Uterus (tissue), 4 donors: Measurements from ENCODE around the gene SERPINB2. TPM values are rescaled to one million over a fixed set of nuclear protein-coding genes. Genes with fewer than 3 reads are reported as not detected.

Experiments
- DNase-seq, 2 donors: peaks; one replicate each; pipeline ENCODE4 v3.0.0-alpha.2; 2019 to 2020
- H3K27ac ChIP-seq, 2 donors: fragments of 200-600 bp; sonication (generic); 1 replicate in 1 of 2; 2 replicates in 1 of 2; pipeline ENCODE4 v1.5.1; 2016 to 2018
- H3K27me3 ChIP-seq, 2 donors: fragments of 200-600 bp; sonication (generic); one replicate each; pipeline ENCODE4 v1.5.1; 2018 to 2019; ENCODE audit warnings: control low read depth in 1 of 2
- H3K36me3 ChIP-seq, 2 donors: fragments of 200-600 bp; sonication (generic); one replicate each; pipeline ENCODE4 v1.5.1; 2019; ENCODE audit warnings: control low read depth in 1 of 2
- H3K4me1 ChIP-seq, 2 donors: fragments of 200-600 bp; sonication (generic); one replicate each; pipeline ENCODE4 v1.5.1; 2018 to 2019; ENCODE audit warnings: control low read depth in 1 of 2
- H3K4me3 ChIP-seq, 2 donors: fragments of 200-600 bp; sonication (generic); 1 replicate in 1 of 2; 2 replicates in 1 of 2; pipeline ENCODE4 v1.5.1; 2018 to 2019; ENCODE audit warnings: mild to moderate bottlenecking in 1 of 2
- H3K9me3 ChIP-seq, 2 donors: fragments of 200-600 bp; sonication (generic); one replicate each; pipeline ENCODE4 v1.5.1; 2019; ENCODE audit warnings: control low read depth in 1 of 2
- POLR2A ChIP-seq, 2 donors: fragments of 450-650 bp; IDR thresholded peaks; one replicate each; pipeline ENCODE4 v1.6.1; 2016; ENCODE audit warnings: antibody characterized with exemption in 2 of 2, mild to moderate bottlenecking in 1 of 2, moderate library complexity in 1 of 2
- intact Hi-C: fragments of 100-400 bp; cut with DNase I; formaldehyde crosslinking; loops from one replicate; pipeline ENCODE4 v1.15.1; 2023; ENCODE audit warnings: low total_unique reads
- total RNA-seq, 4 donors: library from RNA; depleted of rRNA in 3 of 4; stranded (reverse); fragments of >200 nt in 3 of 4; gene quantifications; one replicate each; pipeline versions ENCODE4 v1.1.0 to v1.2.4, GENCODE V29; 2014 to 2023
- TF ChIP-seq, protein P1 (sequence below), 4 experiments: fragments of 200-600 bp in 2 of 4; fragments of 450-650 bp in 2 of 4; sonication (generic) in 2 of 4; IDR thresholded peaks; one replicate each; pipeline ENCODE4 v1.5.1; 2016 to 2019; ENCODE audit warnings: antibody characterized with exemption in 4 of 4, mild to moderate bottlenecking in 2 of 4, moderate library complexity in 1 of 4
- donor health status: DM: yes; HTN: yes; CAD: no.

SERPINB2 gene
- total RNA-seq, 4 donors from 2014 or later = 0.55 to 8.2 TPM; not detected in 2

GRCh38 chr18:63903851-63904570 lies 16.5 kb downstream of the SERPINB2 start:
- Histone ChIP-seq H3K27ac (no peak overlapping the region), H3K4me3 (no peak overlapping the region), H3K27me3 (no peaks in the 10 kb centered on the region), H3K4me1 (no peaks in the 10 kb centered on the region), H3K9me3 (no peaks in the 10 kb centered on the region), H3K36me3 (no peaks in the 10 kb centered on the region)
- intact Hi-C loops = no loop called here
- TF ChIP-seq, protein P1, sequence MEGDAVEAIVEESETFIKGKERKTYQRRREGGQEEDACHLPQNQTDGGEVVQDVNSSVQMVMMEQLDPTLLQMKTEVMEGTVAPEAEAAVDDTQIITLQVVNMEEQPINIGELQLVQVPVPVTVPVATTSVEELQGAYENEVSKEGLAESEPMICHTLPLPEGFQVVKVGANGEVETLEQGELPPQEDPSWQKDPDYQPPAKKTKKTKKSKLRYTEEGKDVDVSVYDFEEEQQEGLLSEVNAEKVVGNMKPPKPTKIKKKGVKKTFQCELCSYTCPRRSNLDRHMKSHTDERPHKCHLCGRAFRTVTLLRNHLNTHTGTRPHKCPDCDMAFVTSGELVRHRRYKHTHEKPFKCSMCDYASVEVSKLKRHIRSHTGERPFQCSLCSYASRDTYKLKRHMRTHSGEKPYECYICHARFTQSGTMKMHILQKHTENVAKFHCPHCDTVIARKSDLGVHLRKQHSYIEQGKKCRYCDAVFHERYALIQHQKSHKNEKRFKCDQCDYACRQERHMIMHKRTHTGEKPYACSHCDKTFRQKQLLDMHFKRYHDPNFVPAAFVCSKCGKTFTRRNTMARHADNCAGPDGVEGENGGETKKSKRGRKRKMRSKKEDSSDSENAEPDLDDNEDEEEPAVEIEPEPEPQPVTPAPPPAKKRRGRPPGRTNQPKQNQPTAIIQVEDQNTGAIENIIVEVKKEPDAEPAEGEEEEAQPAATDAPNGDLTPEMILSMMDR (IDR thresholded peaks at IDR 0.05) = no peak
- TF ChIP-seq POLR2A (IDR thresholded peaks at IDR 0.05) = no peak
- DNase-seq = no peak

DNA sequence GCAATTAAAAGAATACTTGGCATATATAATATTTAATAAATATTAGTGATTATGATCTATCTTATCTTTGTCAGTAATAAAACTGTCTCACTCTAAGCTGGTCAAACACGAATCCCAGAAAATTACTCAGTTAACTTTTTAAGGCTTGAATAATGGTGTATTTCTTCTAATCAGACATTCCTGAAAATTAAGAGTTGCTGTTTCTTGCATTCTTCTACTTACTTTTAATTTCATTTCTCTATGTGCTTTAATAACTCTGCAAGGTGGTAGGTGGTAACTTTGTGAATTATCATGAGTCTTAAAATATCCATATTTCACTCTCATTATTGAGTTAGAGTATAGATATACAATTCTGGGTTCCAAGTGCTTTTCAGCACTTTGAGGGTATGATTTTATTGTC lies 17.2 kb downstream of the SERPINB2 start:
- Histone ChIP-seq H3K36me3 (no peaks in the 10 kb centered on the region), H3K4me3 (no peak overlapping the region), H3K4me1 (no peaks in the 10 kb centered on the region), H3K27ac (no peak overlapping the region), H3K27me3 (no peaks in the 10 kb centered on the region), H3K9me3 (no peaks in the 10 kb centered on the region)
- no peak for DNase-seq
- intact Hi-C loops = no loop called here
- no peak for TF ChIP-seq POLR2A (IDR thresholded peaks at IDR 0.05)
- TF ChIP-seq, protein P1 (IDR thresholded peaks at IDR 0.05) = no peak

GRCh38 chr18:63905361-63905760 lies 17.9 kb downstream of the SERPINB2 start:
- Histone ChIP-seq H3K9me3 (no peaks in the 10 kb centered on the region), H3K27ac (no peak overlapping the region), H3K4me1 (no peaks in the 10 kb centered on the region), H3K4me3 (no peak overlapping the region), H3K27me3 (no peaks in the 10 kb centered on the region), H3K36me3 (no peaks in the 10 kb centered on the region)
- no peak for DNase-seq
- intact Hi-C loops = no loop called here
- TF ChIP-seq, protein P1 (IDR thresholded peaks at IDR 0.05) = no peak
- no peak for TF ChIP-seq POLR2A (IDR thresholded peaks at IDR 0.05)

DNA sequence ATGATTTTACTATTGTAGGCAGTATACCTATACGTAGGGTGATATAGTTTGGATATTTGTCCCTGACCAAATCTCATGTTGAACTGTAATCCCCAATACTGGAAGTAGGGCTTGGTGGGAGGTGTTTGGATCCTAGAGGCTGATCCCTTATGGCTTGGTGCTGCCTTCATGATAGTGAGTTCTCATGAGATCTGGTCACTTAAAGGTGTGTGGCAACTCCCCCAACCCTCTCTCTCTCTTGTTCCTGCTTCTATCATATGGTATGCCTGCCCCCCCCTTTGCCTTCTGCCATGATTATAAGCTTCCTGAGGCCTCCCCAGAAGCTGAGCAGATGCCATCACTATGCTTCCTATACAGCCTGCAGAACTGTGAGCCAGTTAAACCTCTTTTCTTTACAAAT lies 18.6 kb downstream of the SERPINB2 start:
- Histone ChIP-seq H3K36me3 (no peaks in the 10 kb centered on the region), H3K4me3 (no peak overlapping the region), H3K9me3 (no peaks in the 10 kb centered on the region), H3K27me3 (no peaks in the 10 kb centered on the region), H3K4me1 (no peaks in the 10 kb centered on the region), H3K27ac (no peak overlapping the region)
- no peak for TF ChIP-seq POLR2A (IDR thresholded peaks at IDR 0.05)
- TF ChIP-seq, protein P1 (IDR thresholded peaks at IDR 0.05) = no peak
- intact Hi-C loops = no loop called here
- no peak for DNase-seq

- no peaks in the 10 kb centered on the region for H3K9me3 ChIP-seq
- no peak for DNase-seq
- no peaks in the 10 kb centered on the region for H3K4me1 ChIP-seq
- H3K27me3 ChIP-seq = no peaks in the 10 kb centered on the region
- no peaks in the 10 kb centered on the region for H3K36me3 ChIP-seq
- H3K27ac ChIP-seq = no peak within 1 kb of the TSS
- intact Hi-C loops = no loop called here
- no peak within 1 kb of the TSS for H3K4me3 ChIP-seq
- TF ChIP-seq, protein P1 (IDR thresholded peaks at IDR 0.05) = no peak
- TF ChIP-seq POLR2A (IDR thresholded peaks at IDR 0.05) = no peak
Measured at GRCh38 chr18:63907664-63908063, 20.2 kb downstream of the SERPINB2 start, which contains the start of gene SERPINB10. TSS of gene SERPINB10 (plus strand) at chr18:63907958. CDS start at chr18:63915511, 7,553 bp downstream.
